Fibroblast of villous mesenchyme (primary cell): ENCODE results near the gene MPO. TPM values are rescaled to one million over a fixed set of nuclear protein-coding genes. Genes with fewer than 3 reads are reported as not detected.

ENCODE experiments used
- DNase-seq: peaks from one replicate; pipeline ENCODE4 v3.0.0-alpha.2; 2010; ENCODE audit warnings: low read depth
- H3K4me3 ChIP-seq: 2 replicates; pipeline ENCODE4 v1.5.1; 2011; ENCODE audit warnings: low read depth, mild to moderate bottlenecking, low read length
- total RNA-seq: library from RNA; depleted of rRNA; stranded (reverse); fragments of >200 nt; gene quantifications from 2 replicates; pipeline ENCODE4 v1.2.3, GENCODE V29; 2012
- TF ChIP-seq, protein P1 (sequence below): IDR thresholded peaks from 2 replicates; pipeline ENCODE4 v1.5.1; 2012; ENCODE audit warnings: low read depth, mild to moderate bottlenecking, low read length; ENCODE audit not compliant: insufficient read depth

Gene MPO
- total RNA-seq, 1 donor = not detected

DNA sequence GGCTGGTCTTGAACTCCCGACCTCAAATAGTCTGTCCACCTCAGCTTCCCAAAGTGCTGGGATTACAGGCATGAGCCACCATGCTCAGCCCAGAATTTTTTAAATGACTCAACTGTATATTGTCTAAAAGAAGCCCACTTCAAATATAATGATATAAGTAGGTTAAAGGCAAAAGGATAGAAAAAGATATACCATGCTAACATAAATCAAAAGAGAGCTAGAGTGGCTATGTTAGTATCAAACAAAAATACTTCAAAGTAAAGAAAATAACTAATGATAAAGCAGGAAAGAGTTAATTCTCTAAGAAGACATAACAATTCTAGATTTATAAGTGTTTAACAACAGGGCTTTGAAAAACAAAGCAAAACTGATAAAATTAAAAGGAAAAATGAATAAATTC is 13.3 kb upstream of the MPO start:
- no peak overlapping the region for H3K4me3 ChIP-seq
- DNase-seq = no peak
- TF ChIP-seq, protein P1, sequence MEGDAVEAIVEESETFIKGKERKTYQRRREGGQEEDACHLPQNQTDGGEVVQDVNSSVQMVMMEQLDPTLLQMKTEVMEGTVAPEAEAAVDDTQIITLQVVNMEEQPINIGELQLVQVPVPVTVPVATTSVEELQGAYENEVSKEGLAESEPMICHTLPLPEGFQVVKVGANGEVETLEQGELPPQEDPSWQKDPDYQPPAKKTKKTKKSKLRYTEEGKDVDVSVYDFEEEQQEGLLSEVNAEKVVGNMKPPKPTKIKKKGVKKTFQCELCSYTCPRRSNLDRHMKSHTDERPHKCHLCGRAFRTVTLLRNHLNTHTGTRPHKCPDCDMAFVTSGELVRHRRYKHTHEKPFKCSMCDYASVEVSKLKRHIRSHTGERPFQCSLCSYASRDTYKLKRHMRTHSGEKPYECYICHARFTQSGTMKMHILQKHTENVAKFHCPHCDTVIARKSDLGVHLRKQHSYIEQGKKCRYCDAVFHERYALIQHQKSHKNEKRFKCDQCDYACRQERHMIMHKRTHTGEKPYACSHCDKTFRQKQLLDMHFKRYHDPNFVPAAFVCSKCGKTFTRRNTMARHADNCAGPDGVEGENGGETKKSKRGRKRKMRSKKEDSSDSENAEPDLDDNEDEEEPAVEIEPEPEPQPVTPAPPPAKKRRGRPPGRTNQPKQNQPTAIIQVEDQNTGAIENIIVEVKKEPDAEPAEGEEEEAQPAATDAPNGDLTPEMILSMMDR = no peak

DNA sequence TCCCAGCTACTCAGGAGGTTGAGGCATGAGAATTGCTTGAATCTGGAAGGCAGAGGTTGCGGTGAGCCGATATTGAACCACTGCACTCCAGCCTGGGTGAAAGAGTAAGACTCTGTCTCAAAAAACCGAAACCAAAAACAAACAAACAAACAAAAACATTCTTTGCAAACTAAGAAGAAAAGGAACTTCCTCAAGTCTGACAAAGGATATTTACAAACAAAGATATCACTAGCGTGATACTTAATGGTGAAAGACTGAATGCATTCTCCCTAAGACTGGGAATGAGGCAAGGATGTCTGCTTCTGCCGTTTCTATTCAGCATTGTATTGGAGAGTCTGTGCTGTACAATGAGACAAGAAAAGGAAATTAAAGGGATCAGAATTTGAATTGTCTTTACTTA is 10.5 kb upstream of the MPO start:
- TF ChIP-seq, protein P1 = no peak

DNA sequence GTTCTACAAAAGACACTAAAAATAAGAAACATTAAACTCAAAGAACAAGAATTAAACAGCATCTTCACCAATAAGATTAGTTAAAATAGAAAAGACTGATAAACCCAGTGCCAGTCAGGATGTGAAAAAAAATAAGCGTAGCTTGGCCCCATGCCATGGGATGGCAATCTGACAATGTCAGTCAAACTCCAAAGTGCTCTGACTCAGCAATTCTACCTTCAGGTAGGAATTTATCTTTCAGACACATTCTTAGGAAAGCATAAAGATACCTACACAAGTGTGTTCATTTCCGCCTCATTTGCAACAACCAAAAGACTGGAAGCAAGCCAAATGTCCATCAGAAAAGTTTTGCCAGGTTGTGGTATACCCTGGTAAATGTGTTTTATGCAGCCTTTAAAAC is 9.1 kb upstream of the MPO start:
- no peak overlapping the region for H3K4me3 ChIP-seq
- no peak for DNase-seq
- TF ChIP-seq, protein P1 = no peak

More for the DNA sequence above, 10.5 kb upstream of the MPO start:
- H3K4me3 ChIP-seq = no peak overlapping the region
- DNase-seq = no peak

DNA sequence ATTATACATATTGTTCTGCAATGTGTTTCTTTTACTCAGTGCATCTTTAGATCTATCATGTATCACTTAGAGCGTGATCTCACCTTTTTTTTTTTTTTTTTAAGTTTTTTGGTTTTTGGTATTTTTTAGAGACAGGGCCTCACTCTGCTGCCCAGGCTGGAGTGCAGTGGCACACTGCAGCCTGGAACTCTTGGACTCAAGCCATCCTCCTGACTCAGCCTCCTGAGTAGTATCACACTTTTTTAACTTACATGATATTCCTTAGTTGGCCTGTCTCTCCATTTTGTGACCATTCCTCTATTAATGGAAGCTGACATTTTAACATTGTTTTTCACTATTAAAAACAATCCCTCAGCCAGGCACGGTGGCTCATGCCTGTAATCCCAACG is 4.7 kb upstream of the MPO start:
- no peak for DNase-seq
- TF ChIP-seq, protein P1 = no peak
- H3K4me3 ChIP-seq = no peak overlapping the region

DNA sequence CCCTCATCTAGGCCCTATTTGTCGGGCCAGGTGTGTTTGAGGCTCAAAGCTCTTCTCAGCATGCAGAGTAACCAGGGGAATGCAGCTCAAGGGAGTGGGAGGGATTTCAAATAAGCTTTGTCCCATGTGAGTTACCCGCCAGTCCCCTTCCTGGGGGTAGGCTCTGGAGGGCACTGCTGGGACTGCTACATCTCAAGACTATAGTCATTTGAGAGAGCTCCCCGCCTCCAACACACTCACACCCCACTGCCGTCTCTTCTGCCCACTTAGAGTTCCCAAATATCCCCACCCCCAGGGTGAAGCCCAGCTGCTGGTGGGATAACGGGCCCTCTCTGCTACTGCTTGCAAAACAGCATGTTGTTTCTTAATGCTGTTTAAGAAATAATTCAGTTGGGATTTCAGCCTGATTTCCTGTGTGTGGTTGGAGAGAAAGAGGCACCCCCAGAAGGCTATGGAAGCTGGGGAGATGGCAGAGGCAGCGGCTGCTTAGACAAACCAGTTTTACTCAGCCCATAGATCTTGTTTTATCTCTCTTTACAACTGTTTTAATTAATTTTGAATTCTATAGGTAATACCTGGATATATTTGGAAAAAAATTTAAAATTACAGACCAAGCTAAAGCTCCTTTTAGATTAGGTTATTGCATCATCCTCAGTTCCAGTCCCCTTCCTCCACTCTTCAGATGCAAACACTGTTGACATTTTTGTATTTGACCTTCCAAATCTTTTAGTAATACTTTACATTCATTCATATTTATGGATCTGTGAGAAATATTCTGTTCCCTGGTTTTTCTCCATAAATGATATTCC is 4.1 kb upstream of the MPO start:
- no peak overlapping the region for H3K4me3 ChIP-seq
- DNase-seq = no peak
- TF ChIP-seq, protein P1 = no peak

DNA sequence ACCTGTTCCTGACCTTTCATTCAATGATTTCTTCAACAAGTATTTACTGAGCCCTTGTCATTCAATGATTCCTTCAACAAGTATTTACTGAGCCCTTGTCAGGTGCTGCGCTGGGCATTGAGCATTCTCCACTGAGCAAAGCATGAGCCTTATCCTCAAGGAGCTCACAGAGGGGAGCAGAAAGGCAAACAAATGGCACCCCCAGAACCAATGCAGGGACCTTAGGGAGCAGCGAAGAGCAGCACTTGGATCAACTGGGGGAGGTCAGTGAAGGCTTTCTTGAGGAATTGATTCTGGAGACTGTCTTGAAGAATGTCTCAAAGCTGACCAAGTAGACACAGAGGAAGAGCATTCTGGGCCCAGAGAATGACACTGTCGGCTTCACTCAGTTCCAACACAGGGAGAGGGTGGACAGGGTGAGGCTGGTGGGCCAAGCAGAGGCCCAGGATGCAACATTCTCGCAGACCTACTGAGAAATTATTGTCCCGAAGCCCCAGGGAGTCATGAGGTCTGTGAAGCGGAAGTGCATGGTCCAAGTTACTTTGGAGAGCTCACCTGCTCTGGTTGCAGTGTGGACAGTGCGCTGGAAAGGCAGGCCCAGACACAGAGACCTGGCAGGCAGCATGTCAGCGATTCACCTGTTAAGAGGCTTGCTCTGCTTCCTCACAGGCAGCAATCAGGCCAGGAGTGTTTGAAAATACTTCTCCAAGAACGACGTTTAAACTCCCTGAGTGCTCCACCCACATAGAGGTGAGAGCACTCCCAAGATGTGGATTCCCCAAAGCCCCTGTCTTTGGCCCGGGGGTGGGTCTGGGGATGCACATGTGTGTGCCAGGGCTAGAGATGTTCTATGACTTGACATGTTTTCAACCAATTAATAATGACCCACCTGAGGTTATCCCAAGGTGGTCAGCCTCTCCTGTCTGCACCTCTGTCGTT is 3.2 kb upstream of the MPO start:
- DNase-seq = no peak
- TF ChIP-seq, protein P1 = no peak
- no peak overlapping the region for H3K4me3 ChIP-seq
